GM18511 (cell line): ENCODE data around the gene NAP1L4.

ENCODE experiments used
- ATAC-seq: cut with Tn5 transposase; IDR thresholded peaks from one replicate; pipeline ENCODE4 v1.9.1; 2021; ENCODE audit warnings: mild to moderate bottlenecking, moderate library complexity; ENCODE audit not compliant: unreplicated experiment

The NAP1L4 gene

GRCh38 chr11:2924821-2925675 lies 67.1 kb downstream of the NAP1L4 start:
- no peak for ATAC-seq

- no peak for ATAC-seq
Observed at GRCh38 chr11:2924381-2924780, 67.7 kb downstream of the NAP1L4 start.

- ATAC-seq, result no peak
Observed at GRCh38 chr11:2923446-2924375, 68.4 kb downstream of the NAP1L4 start.

- ATAC-seq, result no peak
Observed at GRCh38 chr11:2922655-2923054, 69.5 kb downstream of the NAP1L4 start.

- ATAC-seq, result no peak
Observed at GRCh38 chr11:2921742-2922493, 70.2 kb downstream of the NAP1L4 start.

- ATAC-seq, result no peak
Observed at GRCh38 chr11:2921261-2921660, 70.9 kb downstream of the NAP1L4 start.

- no peak for ATAC-seq
Observed at GRCh38 chr11:2920343-2920742, 71.8 kb downstream of the NAP1L4 start.

GRCh38 chr11:2919837-2920236 lies 72.3 kb downstream of the NAP1L4 start:
- ATAC-seq, result no peak

GRCh38 chr11:2919188-2919587 lies 72.9 kb downstream of the NAP1L4 start:
- ATAC-seq, result no peak

GRCh38 chr11:2917842-2918490 lies 74.2 kb downstream of the NAP1L4 start:
- ATAC-seq, result no peak

- no peak for ATAC-seq
Observed at GRCh38 chr11:2916892-2917645, 75.1 kb downstream of the NAP1L4 start.

GRCh38 chr11:2916114-2916891 lies 75.8 kb downstream of the NAP1L4 start:
- ATAC-seq, result no peak

- ATAC-seq, result no peak
Observed at GRCh38 chr11:2915473-2915872, 76.7 kb downstream of the NAP1L4 start.

GRCh38 chr11:2914455-2915195 lies 77.5 kb downstream of the NAP1L4 start:
- ATAC-seq, result no peak

GRCh38 chr11:2913776-2914175 lies 78.4 kb downstream of the NAP1L4 start:
- no peak for ATAC-seq

- no peak for ATAC-seq
Observed at GRCh38 chr11:2913019-2913431, 79.1 kb downstream of the NAP1L4 start.

GRCh38 chr11:2912498-2912897 lies 79.6 kb downstream of the NAP1L4 start:
- no peak for ATAC-seq

- no peak for ATAC-seq
Observed at GRCh38 chr11:2911785-2912391, 80.2 kb downstream of the NAP1L4 start.
